Neural cell (in vitro differentiated cells): ENCODE results near the gene MYRF.

ENCODE experiments used
- CTCF ChIP-seq: fragments of 450-650 bp; IDR thresholded peaks from 2 replicates; pipeline ENCODE4 v1.5.1; 2014; ENCODE audit warnings: antibody characterized with exemption, mild to moderate bottlenecking, moderate library complexity; ENCODE audit not compliant: poor library complexity, severe bottlenecking
- EP300 ChIP-seq: fragments of 450-650 bp; conservative IDR thresholded peaks from 2 replicates; pipeline ENCODE4 v1.6.1; 2014; ENCODE audit warnings: antibody characterized with exemption, mild to moderate bottlenecking, moderate library complexity; ENCODE audit not compliant: poor library complexity, severe bottlenecking
- RAD21 ChIP-seq: fragments of 450-650 bp; conservative IDR thresholded peaks from 2 replicates; pipeline ENCODE4 v1.6.1; 2014; ENCODE audit warnings: antibody characterized with exemption, mild to moderate bottlenecking, moderate library complexity

- TF ChIP-seq CTCF (no peak), EP300 (no peak), RAD21 (no peak)
Observed at GRCh38 chr11:61775606-61776554, 23.4 kb downstream of the MYRF start.
